Body of pancreas (tissue), 4 donors: ENCODE measurements around the gene WDFY1.

Source experiments
- CTCF ChIP-seq, 7 experiments: fragments of 450-650 bp in 4 of 7; fragments of 200-600 bp in 3 of 7; sonication (generic) in 3 of 7; IDR thresholded peaks; one replicate each; pipeline ENCODE4 v1.5.1; 2016 to 2019; ENCODE audit warnings: antibody characterized with exemption in 7 of 7
- POLR2A ChIP-seq, 3 donors: fragments of 450-650 bp; IDR thresholded peaks; one replicate each; pipeline ENCODE4 v1.6.1; 2016; ENCODE audit warnings: antibody characterized with exemption in 3 of 3, mild to moderate bottlenecking in 2 of 3

DNA sequence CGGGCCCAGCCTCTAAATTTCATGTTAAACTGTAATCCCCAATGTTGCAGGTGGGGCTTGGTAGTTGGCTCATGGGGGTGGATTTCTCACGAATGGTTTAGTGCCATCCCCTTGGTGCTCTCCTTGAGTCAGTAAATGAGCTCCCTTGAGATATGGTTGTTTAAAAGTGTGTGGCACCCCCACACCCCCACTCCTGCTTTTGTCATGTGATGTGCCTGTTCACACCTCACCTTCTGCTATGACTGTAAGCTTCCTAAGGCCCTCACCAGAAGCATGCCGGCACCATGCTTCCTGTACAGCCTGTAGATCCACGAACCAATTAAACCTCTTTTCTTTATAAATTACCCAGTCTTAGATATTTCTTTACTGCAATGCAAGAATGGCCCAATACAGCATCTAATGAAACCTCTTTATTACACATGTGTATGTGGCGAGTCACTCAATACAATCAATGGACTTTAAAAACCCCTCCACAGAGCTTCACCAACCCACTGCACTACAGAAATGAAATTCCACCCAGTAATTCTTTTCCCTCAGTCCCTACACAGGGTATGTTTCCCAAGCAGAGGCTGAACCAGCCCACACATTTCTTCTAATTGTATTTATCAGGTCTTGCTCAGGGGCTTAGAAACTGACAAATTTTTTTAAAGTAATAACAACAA lies 47.3 kb downstream of the WDFY1 start:
- no peak for TF ChIP-seq CTCF (IDR thresholded peaks at IDR 0.05)
- no peak for TF ChIP-seq POLR2A (IDR thresholded peaks at IDR 0.05)
